ENCODE data around the gene CD163. TPM values are rescaled to one million over a fixed set of nuclear protein-coding genes. Genes with fewer than 3 reads are reported as not detected.
"Not testable (repeated sequence)": the region's sequence is repeated elsewhere in the genome, so short reads cannot be mapped to it uniquely, and the experiment has no call there.

The CD163 gene
- total RNA-seq, 4 donors from 2014 or later, result 25.6 to 179 (median 94.4) TPM

DNA sequence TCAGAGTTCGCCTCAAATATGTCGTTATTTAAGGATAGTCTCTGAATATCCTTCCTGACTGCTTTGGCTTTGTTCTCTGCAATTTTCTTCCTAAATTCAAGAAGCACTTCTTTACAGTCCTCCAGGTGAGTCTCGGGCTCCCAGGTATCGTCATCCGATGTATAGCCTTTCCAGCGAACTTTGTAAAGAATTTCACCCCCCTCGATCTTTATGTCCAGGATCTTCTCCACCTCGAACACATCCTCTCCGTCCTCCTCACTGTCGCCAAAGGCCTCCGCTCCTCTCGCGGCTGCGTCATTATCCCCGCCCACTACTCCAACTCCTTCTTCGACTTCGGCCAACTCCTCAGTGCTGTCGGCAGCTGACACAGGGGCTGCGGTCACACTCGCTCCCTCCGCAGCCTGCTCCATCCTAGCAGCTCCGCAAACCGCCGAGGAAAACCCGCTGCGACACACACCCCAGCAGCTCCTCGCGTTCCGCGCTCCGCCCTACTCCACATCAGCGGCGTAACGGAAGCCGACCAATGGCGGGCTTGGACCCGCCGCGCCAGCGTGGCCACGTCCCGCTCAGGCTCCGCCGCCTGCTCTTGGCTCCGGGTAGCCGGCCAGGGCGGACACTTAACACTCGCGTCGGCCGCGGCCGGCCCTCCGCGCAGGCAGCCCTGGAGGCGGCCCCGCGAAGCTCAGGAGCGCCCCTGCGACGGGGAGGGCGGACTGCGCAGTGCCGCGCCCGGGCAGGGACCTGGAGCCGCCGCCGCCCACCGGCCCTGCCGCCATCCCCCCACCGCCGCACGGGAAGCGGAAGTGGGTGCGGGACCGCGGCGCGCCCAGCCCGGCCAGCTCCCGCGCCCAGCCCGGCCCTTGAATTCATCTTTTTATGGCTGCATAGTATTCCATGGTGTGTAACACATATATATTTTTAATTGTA lies 63.7 kb downstream of the CD163 start:
- Histone ChIP-seq H3K9me3 (no peaks in the 10 kb centered on the region), H3K27ac (no peak overlapping the region), H3K4me3 (replicated peaks in 1 of 3) (peak overlapping the region in 1 of 3 donors; percentile 14), H3K27me3 (no peaks in the 10 kb centered on the region), H3K36me3 (no peaks in the 10 kb centered on the region), H3K4me1 (no peaks in the 10 kb centered on the region)
- WGBS, 2 donors, result 24 to 26% methylated on average over 46 to 47 of the region's 84 CpGs
- no peak for TF ChIP-seq POLR2A (IDR thresholded peaks at IDR 0.05)
- TF ChIP-seq, protein P1, sequence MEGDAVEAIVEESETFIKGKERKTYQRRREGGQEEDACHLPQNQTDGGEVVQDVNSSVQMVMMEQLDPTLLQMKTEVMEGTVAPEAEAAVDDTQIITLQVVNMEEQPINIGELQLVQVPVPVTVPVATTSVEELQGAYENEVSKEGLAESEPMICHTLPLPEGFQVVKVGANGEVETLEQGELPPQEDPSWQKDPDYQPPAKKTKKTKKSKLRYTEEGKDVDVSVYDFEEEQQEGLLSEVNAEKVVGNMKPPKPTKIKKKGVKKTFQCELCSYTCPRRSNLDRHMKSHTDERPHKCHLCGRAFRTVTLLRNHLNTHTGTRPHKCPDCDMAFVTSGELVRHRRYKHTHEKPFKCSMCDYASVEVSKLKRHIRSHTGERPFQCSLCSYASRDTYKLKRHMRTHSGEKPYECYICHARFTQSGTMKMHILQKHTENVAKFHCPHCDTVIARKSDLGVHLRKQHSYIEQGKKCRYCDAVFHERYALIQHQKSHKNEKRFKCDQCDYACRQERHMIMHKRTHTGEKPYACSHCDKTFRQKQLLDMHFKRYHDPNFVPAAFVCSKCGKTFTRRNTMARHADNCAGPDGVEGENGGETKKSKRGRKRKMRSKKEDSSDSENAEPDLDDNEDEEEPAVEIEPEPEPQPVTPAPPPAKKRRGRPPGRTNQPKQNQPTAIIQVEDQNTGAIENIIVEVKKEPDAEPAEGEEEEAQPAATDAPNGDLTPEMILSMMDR (IDR thresholded peaks at IDR 0.05), result no peak
- intact Hi-C loops (cut with DNase I), result no loop called here
- peak in 1 of 2 donors; percentile 6 for DNase-seq

DNA sequence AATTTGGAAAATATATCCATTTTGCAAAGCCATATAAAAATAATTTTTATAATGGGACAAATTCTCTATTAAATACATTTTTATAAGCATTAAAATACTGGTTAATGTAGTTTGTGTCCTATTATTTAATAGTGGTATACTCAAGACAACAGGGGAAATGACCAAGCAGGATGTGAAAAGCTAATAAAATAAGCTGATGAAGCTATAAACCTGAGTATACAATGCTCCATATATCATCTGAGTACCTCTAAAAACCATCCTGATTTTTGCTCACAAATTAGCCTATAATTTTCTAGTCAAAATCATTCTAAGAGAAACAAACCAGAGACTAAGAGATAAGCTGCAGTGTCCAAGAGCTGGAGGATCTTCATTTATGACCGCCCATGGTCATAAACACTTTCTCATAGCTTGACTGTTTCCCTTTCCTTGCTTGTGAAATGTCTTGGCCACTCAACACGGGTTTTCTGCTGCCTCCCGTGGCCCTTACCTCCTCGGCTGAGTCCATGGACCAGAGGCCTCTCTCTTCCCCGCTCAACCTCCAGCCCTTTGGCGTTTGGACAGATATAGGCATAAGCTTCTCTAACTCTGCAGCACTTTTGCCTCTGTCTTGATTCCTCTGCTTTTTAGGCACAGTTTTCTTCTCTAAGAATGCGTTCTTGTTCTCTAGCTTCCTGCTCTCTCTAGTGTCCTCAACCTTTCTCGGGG lies 65.1 kb downstream of the CD163 start:
- 90 to 96% methylated on average over 8 of the region's 8 CpGs for WGBS, 2 donors
- H3K4me3 ChIP-seq (replicated peaks in 1 of 3); H3K9me3 ChIP-seq; DNase-seq; H3K4me1 ChIP-seq; H3K27ac ChIP-seq; H3K36me3 ChIP-seq; intact Hi-C loops (cut with DNase I); H3K27me3 ChIP-seq: not testable (repeated sequence)

DNA sequence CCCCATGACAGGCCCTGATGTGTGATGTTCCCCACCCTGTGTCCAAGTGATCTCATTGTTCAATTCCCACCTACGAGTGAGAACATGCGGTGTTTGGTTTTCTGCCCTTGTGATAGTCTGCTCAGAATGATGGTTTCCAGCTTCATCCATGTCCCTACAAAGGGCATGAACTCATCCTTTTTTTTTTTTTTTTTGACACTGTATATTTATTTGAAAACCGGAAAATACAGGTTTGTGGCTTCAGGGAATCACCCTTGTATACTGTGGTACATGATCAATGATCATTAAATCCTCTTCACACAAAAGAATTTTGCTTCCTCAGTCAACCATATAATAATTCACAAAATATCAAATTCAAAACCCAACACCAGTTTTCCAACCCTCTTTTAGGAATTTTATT lies 66.1 kb downstream of the CD163 start:
- 94 to 97% methylated on average over 3 of the region's 3 CpGs for WGBS, 2 donors
- H3K36me3 ChIP-seq; H3K9me3 ChIP-seq; DNase-seq; H3K4me3 ChIP-seq (replicated peaks in 1 of 3); H3K4me1 ChIP-seq; H3K27me3 ChIP-seq; intact Hi-C loops (cut with DNase I); H3K27ac ChIP-seq: not testable (repeated sequence)

DNA sequence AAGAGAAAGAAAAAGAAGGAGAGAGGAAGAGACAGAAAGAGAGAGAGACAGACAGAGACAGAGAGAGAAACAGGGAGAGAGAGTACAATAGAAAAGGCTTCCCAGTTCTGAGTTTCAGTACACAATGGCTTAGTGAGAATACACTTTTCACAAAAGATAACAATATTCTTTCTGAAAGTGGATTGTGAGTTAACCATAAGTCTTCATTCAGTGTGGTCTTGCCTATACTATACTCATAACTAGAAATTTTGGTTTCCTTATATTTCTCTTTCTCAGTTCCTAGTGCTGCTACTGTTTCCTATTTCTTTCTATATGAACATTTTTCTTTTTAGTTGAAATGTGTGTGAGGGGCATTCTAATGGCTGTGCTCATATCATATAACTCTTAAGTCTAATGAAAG lies 68.9 kb downstream of the CD163 start:
- TF ChIP-seq, protein P1 (IDR thresholded peaks at IDR 0.05), result no peak
- TF ChIP-seq POLR2A (IDR thresholded peaks at IDR 0.05), result no peak

DNA sequence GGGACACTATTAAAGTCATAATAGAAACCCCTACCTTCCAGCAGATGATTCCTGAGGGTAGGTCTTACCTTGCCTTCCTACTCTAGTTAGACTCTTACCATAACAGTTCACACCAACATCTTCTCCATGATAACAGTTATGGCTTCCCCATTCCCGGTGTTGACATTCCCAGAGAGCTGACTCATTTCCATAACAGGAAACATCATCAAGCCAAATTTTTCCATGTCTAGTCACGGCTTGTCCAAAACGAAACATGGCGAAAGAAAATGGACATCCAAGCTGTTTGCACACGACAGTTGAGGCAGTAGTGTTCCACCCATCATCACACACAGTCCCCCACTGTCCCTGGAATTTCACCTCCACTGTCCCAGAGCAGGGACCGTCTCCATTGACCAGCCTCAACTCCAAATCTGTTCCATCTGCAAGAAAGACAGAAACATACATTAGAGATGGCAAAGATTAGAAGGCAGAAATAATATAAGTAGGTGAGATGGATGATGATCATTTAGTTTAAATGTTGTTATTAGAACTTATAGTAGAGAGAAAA lies 70.2 kb downstream of the CD163 start:
- no peaks in the 10 kb centered on the region for H3K4me1 ChIP-seq
- intact Hi-C loops (cut with DNase I), result no loop called here
- no peak for DNase-seq
- WGBS, 2 donors, result 82 to 83% methylated on average over 6 of the region's 6 CpGs
- TF ChIP-seq, protein P1 (IDR thresholded peaks at IDR 0.05), result no peak
- TF ChIP-seq POLR2A (IDR thresholded peaks at IDR 0.05), result no peak
- no peaks in the 10 kb centered on the region for H3K9me3 ChIP-seq
- no peaks in the 10 kb centered on the region for H3K27me3 ChIP-seq
- H3K27ac ChIP-seq, result no peak overlapping the region
- no peak overlapping the region for H3K4me3 ChIP-seq (replicated peaks in 1 of 3)
- H3K36me3 ChIP-seq, result no peaks in the 10 kb centered on the region

More for the DNA sequence above, 68.9 kb downstream of the CD163 start:
- Histone ChIP-seq H3K4me1 (no peaks in the 10 kb centered on the region), H3K27me3 (no peaks in the 10 kb centered on the region), H3K9me3 (no peaks in the 10 kb centered on the region), H3K36me3 (no peaks in the 10 kb centered on the region), H3K27ac (no peak overlapping the region), H3K4me3 (replicated peaks in 1 of 3) (no peak overlapping the region)
- intact Hi-C loops (cut with DNase I), result no loop called here
- no peak for DNase-seq

Data from thyroid gland (tissue), 4 donors.